HepG2 (cell line): Measurements from ENCODE around the gene ATOH8. TPM values are rescaled to one million over a fixed set of nuclear protein-coding genes. Genes with fewer than 3 reads are reported as not detected.

Experiments
- ADNP ChIP-seq: sonication (generic); formaldehyde crosslinking; IDR thresholded peaks from 2 replicates; pipeline ENCODE4 v1.4.0; 2020; ENCODE audit warnings: missing genetic modification reagents
- AGO1 ChIP-seq: fragments of 200-400 bp; formaldehyde crosslinking; IDR thresholded peaks from 2 replicates; pipeline ENCODE4 v1.6.1; 2017; ENCODE audit warnings: mild to moderate bottlenecking, low read depth, low read length, moderate library complexity; ENCODE audit not compliant: poor library complexity, severe bottlenecking
- CAMTA2 ChIP-seq: sonication (generic); formaldehyde crosslinking; IDR thresholded peaks from 2 replicates; pipeline ENCODE4 v1.4.0; 2020; ENCODE audit warnings: mild to moderate bottlenecking, missing genetic modification reagents, borderline replicate concordance
- ELF1 ChIP-seq: sonication (generic); formaldehyde crosslinking; IDR thresholded peaks from 2 replicates; pipeline ENCODE4 v1.4.0; 2020; ENCODE audit warnings: missing genetic modification reagents
- GTF3A ChIP-seq: sonication (generic); formaldehyde crosslinking; conservative IDR thresholded peaks from 2 replicates; pipeline ENCODE4 v1.4.0; 2020; ENCODE audit warnings: mild to moderate bottlenecking, missing genetic modification reagents
- HNF4A ChIP-seq: sonication (generic); formaldehyde crosslinking; IDR thresholded peaks from 2 replicates; pipeline ENCODE4 v1.4.0; 2020; ENCODE audit warnings: missing genetic modification reagents
- HNF4G ChIP-seq, 2 experiments: sonication (generic) in 1 of 2; formaldehyde crosslinking in 1 of 2; IDR thresholded peaks; 2 replicates each; pipeline versions ENCODE4 v1.4.0 to v1.6.1; 2011 to 2020; ENCODE audit warnings: borderline replicate concordance in 2 of 2, low read depth in 2 of 2, mild to moderate bottlenecking in 2 of 2, low read length in 1 of 2, missing genetic modification reagents in 1 of 2, moderate library complexity in 1 of 2
- MZF1 ChIP-seq: sonication (generic); formaldehyde crosslinking; IDR thresholded peaks from 2 replicates; pipeline ENCODE4 v1.8.1; 2023; ENCODE audit warnings: mild to moderate bottlenecking, missing genetic modification reagents, borderline replicate concordance
- NCOA1 ChIP-seq: sonication (generic); formaldehyde crosslinking; IDR thresholded peaks from 2 replicates; pipeline ENCODE4 v1.9.0; 2021; ENCODE audit warnings: missing genetic modification reagents
- PLRG1 ChIP-seq: fragments of 450-650 bp; conservative IDR thresholded peaks from 2 replicates; pipeline ENCODE4 v1.6.1; 2016
- SETDB1 ChIP-seq: sonication (generic); formaldehyde crosslinking; IDR thresholded peaks from 2 replicates; pipeline ENCODE4 v1.5.1; 2020; ENCODE audit warnings: missing genetic modification reagents, mild to moderate bottlenecking, borderline replicate concordance
- SIN3B ChIP-seq: fragments of 150-350 bp; IDR thresholded peaks from 2 replicates; pipeline ENCODE4 v1.6.1; 2014; ENCODE audit warnings: low read length
- TBX3 ChIP-seq: fragments of 450-650 bp; IDR thresholded peaks from 2 replicates; pipeline ENCODE4 v1.6.1; 2017; ENCODE audit warnings: antibody characterized with exemption, mild to moderate bottlenecking, inconsistent platforms, borderline replicate concordance
- ZNF207 ChIP-seq: fragments of 450-650 bp; IDR thresholded peaks from 2 replicates; pipeline ENCODE4 v1.6.1; 2016; ENCODE audit warnings: antibody characterized with exemption, borderline replicate concordance
- ZNF24 ChIP-seq: fragments of 450-650 bp; IDR thresholded peaks from 2 replicates; pipeline ENCODE4 v1.6.1; 2017; ENCODE audit warnings: antibody characterized with exemption, mild to moderate bottlenecking
- ZNF550 ChIP-seq: sonication (generic); formaldehyde crosslinking; IDR thresholded peaks from 2 replicates; pipeline ENCODE4 v1.4.0; 2020; ENCODE audit warnings: mild to moderate bottlenecking, missing genetic modification reagents, borderline replicate concordance
- ZNF713 ChIP-seq: sonication (generic); formaldehyde crosslinking; IDR thresholded peaks from 2 replicates; pipeline ENCODE4 v1.4.0; 2020; ENCODE audit warnings: mild to moderate bottlenecking, missing genetic modification reagents
- ZNF720 ChIP-seq: sonication (generic); formaldehyde crosslinking; IDR thresholded peaks from 2 replicates; pipeline ENCODE4 v1.4.0; 2020; ENCODE audit warnings: missing genetic modification reagents
- ZNF746 ChIP-seq: sonication (generic); formaldehyde crosslinking; IDR thresholded peaks from 2 replicates; pipeline ENCODE4 v1.8.0; 2022; ENCODE audit warnings: mild to moderate bottlenecking, missing genetic modification reagents
- polyA plus RNA-seq, 8 experiments: library from polyadenylated mRNA; depleted of rRNA in 3 of 8; stranded (reverse) in 7 of 8; unstranded in 1 of 8; fragments of >200 nt; fragmentation: Illumina TruSeq in 4 of 8; extraction: Trizol in 4 of 8; gene quantifications; 2 replicates each; pipeline versions ENCODE4 v1.2.1 to v1.2.3, GENCODE V29; 2011 to 2016; ENCODE audit warnings: low read depth in 4 of 8, missing spikeins in 1 of 8, mixed read lengths in 1 of 8; ENCODE audit not compliant: insufficient read depth in 1 of 8
- total RNA-seq, 5 experiments: library from RNA; depleted of rRNA; stranded (reverse); fragments of >200 nt; fragmentation: Illumina TruSeq; extraction: Trizol; gene quantifications; 2 replicates each; pipeline ENCODE4 v1.2.3, GENCODE V29; 2016; ENCODE audit warnings: low read depth in 1 of 5
- TF ChIP-seq, protein P1 (sequence below): sonication (generic); formaldehyde crosslinking; conservative IDR thresholded peaks from 2 replicates; pipeline ENCODE4 v1.4.0; 2020; ENCODE audit warnings: missing genetic modification reagents
- TF ChIP-seq, protein P2 (sequence below): sonication (generic); formaldehyde crosslinking; IDR thresholded peaks from 2 replicates; pipeline ENCODE4 v1.5.0; 2020; ENCODE audit warnings: mild to moderate bottlenecking, missing genetic modification reagents
- TF ChIP-seq, protein P3 (sequence below): IDR thresholded peaks from 2 replicates; pipeline ENCODE4 v1.6.1; 2018; ENCODE audit warnings: missing genetic modification reagents, mild to moderate bottlenecking, missing compliant biosample characterization
- TF ChIP-seq, protein P4 (sequence below): sonication (generic); formaldehyde crosslinking; conservative IDR thresholded peaks from 2 replicates; pipeline ENCODE4 v1.4.0; 2020; ENCODE audit warnings: missing genetic modification reagents

Gene ATOH8
- total and polyA plus RNA-seq, 2 of the 13 experiments (the other 11 are each of a cell fraction or from before 2014, with no cell fraction given), result 0.13 to 0.61 TPM

GRCh38 chr2:85772019-85772745 lies 18.4 kb downstream of the ATOH8 start (continued):
- TF ChIP-seq CAMTA2 (CRISPR knock-in tag) (no peak), PLRG1 (no peak), ZNF24 (no peak), ZNF550 (CRISPR knock-in tag) (no peak), ZNF720 (CRISPR knock-in tag) (no peak), TBX3 (no peak), NCOA1 (CRISPR knock-in tag) (no peak), ZNF207 (no peak), MZF1 (no peak), ADNP (CRISPR knock-in tag) (no peak), SIN3B (no peak), ZNF746 (CRISPR knock-in tag) (no peak), ZNF713 (CRISPR knock-in tag) (no peak), GTF3A (CRISPR knock-in tag) (no peak), HNF4G (IDR thresholded peaks at IDR 0.05; ENCODE audit: borderline replicate concordance, low read depth, low read length) (no peak), HNF4G (CRISPR knock-in tag; IDR thresholded peaks at IDR 0.05; ENCODE audit: borderline replicate concordance, low read depth) (no peak), ELF1 (CRISPR knock-in tag) (no peak), SETDB1 (CRISPR knock-in tag) (no peak), AGO1 (no peak), HNF4A (CRISPR knock-in tag) (peak; percentile 39)
- TF ChIP-seq, protein P1, sequence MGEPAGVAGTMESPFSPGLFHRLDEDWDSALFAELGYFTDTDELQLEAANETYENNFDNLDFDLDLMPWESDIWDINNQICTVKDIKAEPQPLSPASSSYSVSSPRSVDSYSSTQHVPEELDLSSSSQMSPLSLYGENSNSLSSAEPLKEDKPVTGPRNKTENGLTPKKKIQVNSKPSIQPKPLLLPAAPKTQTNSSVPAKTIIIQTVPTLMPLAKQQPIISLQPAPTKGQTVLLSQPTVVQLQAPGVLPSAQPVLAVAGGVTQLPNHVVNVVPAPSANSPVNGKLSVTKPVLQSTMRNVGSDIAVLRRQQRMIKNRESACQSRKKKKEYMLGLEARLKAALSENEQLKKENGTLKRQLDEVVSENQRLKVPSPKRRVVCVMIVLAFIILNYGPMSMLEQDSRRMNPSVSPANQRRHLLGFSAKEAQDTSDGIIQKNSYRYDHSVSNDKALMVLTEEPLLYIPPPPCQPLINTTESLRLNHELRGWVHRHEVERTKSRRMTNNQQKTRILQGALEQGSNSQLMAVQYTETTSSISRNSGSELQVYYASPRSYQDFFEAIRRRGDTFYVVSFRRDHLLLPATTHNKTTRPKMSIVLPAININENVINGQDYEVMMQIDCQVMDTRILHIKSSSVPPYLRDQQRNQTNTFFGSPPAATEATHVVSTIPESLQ (CRISPR knock-in tag), result no peak
- TF ChIP-seq, protein P2, sequence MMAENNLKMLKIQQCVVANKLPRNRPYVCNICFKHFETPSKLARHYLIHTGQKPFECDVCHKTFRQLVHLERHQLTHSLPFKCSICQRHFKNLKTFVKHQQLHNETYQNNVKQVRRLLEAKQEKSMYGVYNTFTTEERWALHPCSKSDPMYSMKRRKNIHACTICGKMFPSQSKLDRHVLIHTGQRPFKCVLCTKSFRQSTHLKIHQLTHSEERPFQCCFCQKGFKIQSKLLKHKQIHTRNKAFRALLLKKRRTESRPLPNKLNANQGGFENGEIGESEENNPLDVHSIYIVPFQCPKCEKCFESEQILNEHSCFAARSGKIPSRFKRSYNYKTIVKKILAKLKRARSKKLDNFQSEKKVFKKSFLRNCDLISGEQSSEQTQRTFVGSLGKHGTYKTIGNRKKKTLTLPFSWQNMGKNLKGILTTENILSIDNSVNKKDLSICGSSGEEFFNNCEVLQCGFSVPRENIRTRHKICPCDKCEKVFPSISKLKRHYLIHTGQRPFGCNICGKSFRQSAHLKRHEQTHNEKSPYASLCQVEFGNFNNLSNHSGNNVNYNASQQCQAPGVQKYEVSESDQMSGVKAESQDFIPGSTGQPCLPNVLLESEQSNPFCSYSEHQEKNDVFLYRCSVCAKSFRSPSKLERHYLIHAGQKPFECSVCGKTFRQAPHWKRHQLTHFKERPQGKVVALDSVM (CRISPR knock-in tag), result no peak
- TF ChIP-seq, protein P3, sequence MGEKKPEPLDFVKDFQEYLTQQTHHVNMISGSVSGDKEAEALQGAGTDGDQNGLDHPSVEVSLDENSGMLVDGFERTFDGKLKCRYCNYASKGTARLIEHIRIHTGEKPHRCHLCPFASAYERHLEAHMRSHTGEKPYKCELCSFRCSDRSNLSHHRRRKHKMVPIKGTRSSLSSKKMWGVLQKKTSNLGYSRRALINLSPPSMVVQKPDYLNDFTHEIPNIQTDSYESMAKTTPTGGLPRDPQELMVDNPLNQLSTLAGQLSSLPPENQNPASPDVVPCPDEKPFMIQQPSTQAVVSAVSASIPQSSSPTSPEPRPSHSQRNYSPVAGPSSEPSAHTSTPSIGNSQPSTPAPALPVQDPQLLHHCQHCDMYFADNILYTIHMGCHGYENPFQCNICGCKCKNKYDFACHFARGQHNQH (CRISPR knock-in tag), result peak; percentile 71; the same call in 1 of the 2 replicates
- TF ChIP-seq, protein P4, sequence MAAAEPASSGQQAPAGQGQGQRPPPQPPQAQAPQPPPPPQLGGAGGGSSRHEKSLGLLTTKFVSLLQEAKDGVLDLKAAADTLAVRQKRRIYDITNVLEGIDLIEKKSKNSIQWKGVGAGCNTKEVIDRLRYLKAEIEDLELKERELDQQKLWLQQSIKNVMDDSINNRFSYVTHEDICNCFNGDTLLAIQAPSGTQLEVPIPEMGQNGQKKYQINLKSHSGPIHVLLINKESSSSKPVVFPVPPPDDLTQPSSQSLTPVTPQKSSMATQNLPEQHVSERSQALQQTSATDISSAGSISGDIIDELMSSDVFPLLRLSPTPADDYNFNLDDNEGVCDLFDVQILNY (CRISPR knock-in tag), result no peak
